GM12878 (cell line): Measurements from ENCODE around the gene ZNF646. TPM values are rescaled to one million over a fixed set of nuclear protein-coding genes. Genes with fewer than 3 reads are reported as not detected.

Experiments
- ATAC-seq: fragments of 200-7000 bp; cut with Tn5 transposase; 3 replicates; pipeline ENCODE4 v1.9.1; 2020; ENCODE audit warnings: mild to moderate bottlenecking, moderate library complexity
- BruUV-seq: library from RNA; stranded (reverse); fragments of 400-500 nt; replicated peaks from 2 replicates; lab custom pipeline; 2021; lab: Mats Ljungman, UMichigan
- CTCF ChIA-PET: fragments of 300-600 bp; sonication (Branson Sonifier 250); formaldehyde crosslinking; extraction: SDS; loops from one replicate; lab custom pipeline; 2021; ENCODE audit warnings: inconsistent platforms; lab: Yijun Ruan, JAX
- POLR2A ChIA-PET: fragments of 350-600 bp; formaldehyde crosslinking; extraction: SDS; loops from one replicate; lab custom pipeline; 2021; ENCODE audit warnings: inconsistent platforms; lab: Charles Lee
- RAD21 ChIA-PET: fragments of 300-600 bp; sonication (Branson Sonifier 250); formaldehyde crosslinking; loops from one replicate; lab custom pipeline; 2023; ENCODE audit warnings: antibody characterized with exemption; ENCODE audit not compliant: unreplicated experiment; lab: Charles Lee
- SMC1A ChIA-PET: fragments of 300-600 bp; sonication (Branson Sonifier 250); formaldehyde crosslinking; loops from one replicate; lab custom pipeline; 2023; ENCODE audit not compliant: unreplicated experiment, uncharacterized antibody; lab: Charles Lee
- DNase-seq: peaks from one replicate; pipeline ENCODE4 v3.0.0-alpha.2; 2011; ENCODE audit warnings: low read depth, low spot score
- FAIRE-seq: peaks from 3 replicates; lab custom pipeline; 2011; peaks lifted over from hg19 to GRCh38; lab: Jason Lieb, UNC
- H2AFZ ChIP-seq: 2 replicates; pipeline ENCODE4 v1.6.0; 2011; ENCODE audit warnings: low read depth, low read length, control low read depth; ENCODE audit not compliant: control insufficient read depth
- H3K27ac ChIP-seq: 2 replicates; pipeline ENCODE4 v1.5.1; 2011; ENCODE audit warnings: control low read depth; ENCODE audit not compliant: control insufficient read depth, insufficient read depth
- H3K27me3 ChIP-seq, 2 experiments: replicated peaks in 1 of 2; 2 replicates each; pipeline versions ENCODE4 v1.6.0 to v1.6.1; 2011; ENCODE audit warnings: low read length in 1 of 2; ENCODE audit not compliant: control insufficient read depth in 2 of 2, insufficient read depth in 2 of 2
- H3K36me3 ChIP-seq, 2 experiments: 2 replicates each; pipeline ENCODE4 v1.5.1; 2011; ENCODE audit warnings: low read length in 1 of 2; ENCODE audit not compliant: control insufficient read depth in 2 of 2, insufficient read depth in 2 of 2
- H3K4me1 ChIP-seq: 2 replicates; pipeline ENCODE4 v1.6.1; 2011; ENCODE audit warnings: mild to moderate bottlenecking, low read length, moderate library complexity, mixed read lengths; ENCODE audit not compliant: control insufficient read depth, insufficient read depth
- H3K4me2 ChIP-seq: 2 replicates; pipeline ENCODE4 v1.6.0; 2011; ENCODE audit warnings: control low read depth; ENCODE audit not compliant: control insufficient read depth, insufficient read depth
- H3K4me3 ChIP-seq: fragments of 200-600 bp; sonication (generic); 2 replicates; pipeline ENCODE4 v1.5.1; 2016
- H3K79me2 ChIP-seq: 2 replicates; pipeline ENCODE4 v1.6.0; 2011; ENCODE audit warnings: low read length; ENCODE audit not compliant: control insufficient read depth, insufficient read depth
- H3K9ac ChIP-seq: 2 replicates; pipeline ENCODE4 v1.8.0; 2011; ENCODE audit warnings: low read length, control low read depth, mixed read lengths; ENCODE audit not compliant: control insufficient read depth, insufficient read depth
- H3K9me3 ChIP-seq: replicated peaks from 3 replicates; pipeline ENCODE4 v1.5.1; 2011; ENCODE audit warnings: mild to moderate bottlenecking, low read length; ENCODE audit not compliant: control insufficient read depth, insufficient read depth
- H4K20me1 ChIP-seq: 2 replicates; pipeline ENCODE4 v1.6.0; 2011; ENCODE audit not compliant: control insufficient read depth, insufficient read depth
- ATF3 ChIP-seq: IDR thresholded peaks from 2 replicates; pipeline ENCODE4 v1.6.1; 2011; ENCODE audit warnings: low read depth, mild to moderate bottlenecking, low read length, moderate library complexity, borderline replicate concordance; ENCODE audit errors: extremely low read depth
- BACH1 ChIP-seq: fragments of 450-650 bp; IDR thresholded peaks from 2 replicates; pipeline ENCODE4 v1.6.1; 2017; ENCODE audit warnings: mild to moderate bottlenecking, borderline replicate concordance
- BMI1 ChIP-seq: fragments of 450-650 bp; IDR thresholded peaks from 2 replicates; pipeline ENCODE4 v1.6.1; 2016; ENCODE audit warnings: mild to moderate bottlenecking, moderate library complexity, borderline replicate concordance
- CHD1 ChIP-seq: IDR thresholded peaks from 2 replicates; pipeline ENCODE4 v1.6.1; 2012; ENCODE audit warnings: low read depth, low read length, improper control_type of control experiment
- FOXM1 ChIP-seq: IDR thresholded peaks from 2 replicates; pipeline ENCODE4 v1.6.1; 2012; ENCODE audit warnings: low read depth, mild to moderate bottlenecking, inconsistent platforms, low read length, moderate library complexity
- IRF3 ChIP-seq: fragments of 450-650 bp; IDR thresholded peaks from 2 replicates; pipeline ENCODE4 v1.6.1; 2014; ENCODE audit warnings: mild to moderate bottlenecking
- KLF5 ChIP-seq: fragments of 450-650 bp; IDR thresholded peaks from 2 replicates; pipeline ENCODE4 v1.6.1; 2014; ENCODE audit warnings: mild to moderate bottlenecking; ENCODE audit not compliant: partially characterized antibody
- MLLT1 ChIP-seq: fragments of 450-650 bp; IDR thresholded peaks from 2 replicates; pipeline ENCODE4 v1.6.1; 2016; ENCODE audit warnings: mild to moderate bottlenecking
- MTA2 ChIP-seq: fragments of 450-650 bp; IDR thresholded peaks from 2 replicates; pipeline ENCODE4 v1.6.1; 2016; ENCODE audit warnings: low read depth, mild to moderate bottlenecking, moderate library complexity
- NFIC ChIP-seq: IDR thresholded peaks from 2 replicates; pipeline ENCODE4 v1.6.1; 2012; ENCODE audit warnings: low read depth, mild to moderate bottlenecking, inconsistent platforms, low read length, moderate library complexity
- PBX3 ChIP-seq: IDR thresholded peaks from 2 replicates; pipeline ENCODE4 v1.6.1; 2011; ENCODE audit warnings: mild to moderate bottlenecking, low read depth, low read length, moderate library complexity; ENCODE audit not compliant: insufficient replicate concordance
- RAD51 ChIP-seq: fragments of 450-650 bp; IDR thresholded peaks from 2 replicates; pipeline ENCODE4 v1.6.1; 2016; ENCODE audit warnings: moderate library complexity, mild to moderate bottlenecking, inconsistent platforms
- RBBP5 ChIP-seq: fragments of 200-600 bp; sonication (generic); conservative IDR thresholded peaks from 2 replicates; pipeline ENCODE4 v1.6.1; 2016
- TBL1XR1 ChIP-seq: IDR thresholded peaks from 2 replicates; pipeline ENCODE4 v1.6.1; 2012; ENCODE audit warnings: low read depth, low read length, improper control_type of control experiment
- ZNF592 ChIP-seq: fragments of 450-650 bp; IDR thresholded peaks from 2 replicates; pipeline ENCODE4 v1.6.1; 2017; ENCODE audit warnings: mild to moderate bottlenecking, moderate library complexity
- WGBS: methylation state at CpG from one replicate; pipeline ENCODE4 v1.1.6; 2016; ENCODE audit warnings: low lambda C conversion rate; ENCODE audit not compliant: insufficient replicate concordance, insufficient coverage; ENCODE audit errors: missing lambda C conversion rate; 5-methylcytosine and 5-hydroxymethylcytosine counted together
- in situ Hi-C: fragments of 300-500 bp; cut with MboI; formaldehyde crosslinking; loops from 9 replicates; pipeline ENCODE4 v1.14.3; 2018; ENCODE audit warnings: mixed read lengths
- intact Hi-C: fragments of 100-400 bp; cut with micrococcal nuclease; formaldehyde crosslinking; loops from one replicate; pipeline ENCODE4 v1.14.2; 2022; ENCODE audit not compliant: unreplicated experiment
- polyA plus RNA-seq, 11 experiments: library from polyadenylated mRNA; depleted of rRNA in 4 of 11; unstranded in 6 of 11; stranded (reverse) in 5 of 11; fragments of >200 nt; fragmentation: Nextera tagmentation in 4 of 11; fragmentation: Illumina TruSeq in 1 of 11; extraction: Ambion mirVana in 4 of 11; extraction: Trizol in 1 of 11; gene quantifications; 1 replicate in 1 of 11; 2 replicates in 10 of 11; pipeline versions ENCODE4 v1.2.1 to v1.2.3, GENCODE V29; 2011 to 2016; ENCODE audit warnings: inconsistent platforms in 2 of 11, missing spikeins in 2 of 11, low read depth in 1 of 11
- total RNA-seq, 4 experiments: library from RNA; depleted of rRNA in 3 of 4; stranded (reverse); fragments of >200 nt in 3 of 4; fragmentation: Illumina TruSeq in 1 of 4; extraction: Trizol in 1 of 4; gene quantifications; 2 replicates each; pipeline versions ENCODE4 v1.2.1 to v1.2.3, GENCODE V29; 2013 to 2021

The ZNF646 gene
- total and polyA plus RNA-seq, 10 of the 15 experiments (the other 5 are each of a cell fraction or from before 2014, with no cell fraction given) = 0.10 to 21.8 (median 6.4) TPM

GRCh38 chr16:31108794-31109558 is 34.8 kb downstream of the ZNF646 start:
- Histone ChIP-seq H3K4me1 (peaks cover 22% of the 10 kb centered on the region), H3K79me2 (peaks cover 13% of the 10 kb centered on the region), H3K9me3 (no peaks in the 10 kb centered on the region), H3K36me3 (peaks cover 0 to 4% of the 10 kb centered on the region in 2 experiments; a peak in 3 of 4 replicates), H3K27ac (peak overlapping the region; percentile 81), H3K9ac (peak overlapping the region; percentile 91), H4K20me1 (no peaks in the 10 kb centered on the region), H3K27me3 (no peaks in the 10 kb centered on the region), H3K4me3 (peak overlapping the region; percentile 74), H2AFZ (peak overlapping the region; percentile 91), H3K4me2 (peak overlapping the region; percentile 77)
- RAD21 ChIA-PET = interaction anchor here (0.6 to 2.8 kb wide), 2 partner anchors 9 to 225 kb away, joined by 3 to 12 read pairs; partner anchors contain the start of gene KAT8
- POLR2A ChIA-PET = interaction anchor here (2.3 to 3.1 kb wide), 2 partner anchors 9 to 33 kb away, joined by 10 to 13 read pairs; partner anchors contain the start of gene KAT8
- ATAC-seq = no peak; the same call in 2 of the 3 replicates
- DNase-seq = no peak
- TSS peak; percentile 66 for BruUV-seq
- FAIRE-seq = no peak
- WGBS = 59% methylated on average over 56 of the region's 57 CpGs
- SMC1A ChIA-PET = no interaction called here
- intact Hi-C loops (loop anchor here (5.0 kb wide), 1 partner anchor 33 kb away; no protein-coding TSS in a partner anchor), in situ Hi-C loops (no loop called here)
- CTCF ChIA-PET = no interaction called here
- TF ChIP-seq TBL1XR1 = no peak
- TF ChIP-seq ZNF592 = no peak
- TF ChIP-seq NFIC = no peak
- no peak for TF ChIP-seq MLLT1
- no peak for TF ChIP-seq RBBP5
- no peak for TF ChIP-seq KLF5
- no peak for TF ChIP-seq BACH1
- TF ChIP-seq BMI1 = no peak
- no peak for TF ChIP-seq ATF3
- no peak for TF ChIP-seq CHD1
- no peak for TF ChIP-seq PBX3
- no peak for TF ChIP-seq FOXM1
- no peak for TF ChIP-seq IRF3
- TF ChIP-seq RAD51 = no peak
- no peak for TF ChIP-seq MTA2
